NCI-H510A treated with DMSO at 0.1 percent for 48 hours (cell line): ENCODE results near the gene GALNT10.

Experiments
- DNase-seq: peaks from one replicate; lab custom pipeline; 2025; lab: John Stamatoyannopoulos, UW

Gene GALNT10

GRCh38 chr5:154268073-154268472, 77.5 kb downstream of the GALNT10 start:
- DNase-seq: no peak

GRCh38 chr5:154269414-154269813, 78.9 kb downstream of the GALNT10 start:
- no peak for DNase-seq

GRCh38 chr5:154271466-154271865, 80.9 kb downstream of the GALNT10 start:
- DNase-seq: no peak

- no peak for DNase-seq
These were observed 81.5 kb downstream of the GALNT10 start for GRCh38 chr5:154271936-154272514.

- DNase-seq: no peak
These were observed 82.6 kb downstream of the GALNT10 start for GRCh38 chr5:154273028-154273617.

GRCh38 chr5:154273963-154274827, 83.7 kb downstream of the GALNT10 start:
- no peak for DNase-seq

- no peak for DNase-seq
These were observed 84.3 kb downstream of the GALNT10 start for GRCh38 chr5:154274828-154275185.

- no peak for DNase-seq
These were observed 85.0 kb downstream of the GALNT10 start for GRCh38 chr5:154275566-154275965.

GRCh38 chr5:154276261-154276972, 85.9 kb downstream of the GALNT10 start:
- DNase-seq: no peak

- no peak for DNase-seq
These were observed 86.4 kb downstream of the GALNT10 start for GRCh38 chr5:154276973-154277331.

GRCh38 chr5:154277499-154277898, 87.0 kb downstream of the GALNT10 start:
- DNase-seq: no peak

- no peak for DNase-seq
These were observed 87.7 kb downstream of the GALNT10 start for GRCh38 chr5:154278186-154278585.

- no peak for DNase-seq
These were observed 88.4 kb downstream of the GALNT10 start for GRCh38 chr5:154278908-154279307.

GRCh38 chr5:154284433-154284832, 93.9 kb downstream of the GALNT10 start:
- DNase-seq: no peak

GRCh38 chr5:154285661-154286408, 95.3 kb downstream of the GALNT10 start:
- DNase-seq: no peak

GRCh38 chr5:154286557-154286956, 96.0 kb downstream of the GALNT10 start:
- DNase-seq: no peak

- DNase-seq: no peak
These were observed 96.6 kb downstream of the GALNT10 start for GRCh38 chr5:154287136-154287535.

- DNase-seq: no peak
These were observed 97.6 kb downstream of the GALNT10 start for GRCh38 chr5:154288145-154288544.

- DNase-seq: no peak
These were observed 101.4 kb downstream of the GALNT10 start for GRCh38 chr5:154291917-154292316.

GRCh38 chr5:154293219-154293618, 102.7 kb downstream of the GALNT10 start:
- no peak for DNase-seq

- DNase-seq: no peak
These were observed 105.0 kb downstream of the GALNT10 start for GRCh38 chr5:154295551-154295950.
